Measurements from ENCODE around the gene CAMSAP1.

CAMSAP1 gene

GRCh38 chr9:135805422-135806022 lies 101.8 kb downstream of the CAMSAP1 start:
- H3K9me3 ChIP-seq (ENCODE audit: low read length) = no peaks in the 10 kb centered on the region

GRCh38 chr9:135804581-135805421 lies 102.5 kb downstream of the CAMSAP1 start:
- H3K9me3 ChIP-seq (ENCODE audit: low read length) = no peaks in the 10 kb centered on the region
- no peak overlapping the region for H3K4me3 ChIP-seq (ENCODE audit: low read length)
- H3K4me1 ChIP-seq (ENCODE audit: insufficient read depth, low read length) = no peaks in the 10 kb centered on the region
- H2AFZ ChIP-seq (ENCODE audit: low read depth, low read length) = no peak overlapping the region
- H3K27me3 ChIP-seq (ENCODE audit: insufficient read depth, low read length) = no peaks in the 10 kb centered on the region
- peaks cover 19% of the 10 kb centered on the region for H3K36me3 ChIP-seq (ENCODE audit: insufficient read depth, low read length)

More at GRCh38 chr9:135805422-135806022, 101.8 kb downstream of the CAMSAP1 start:
- Histone ChIP-seq H3K4me3 (ENCODE audit: low read length) (no peak overlapping the region), H2AFZ (ENCODE audit: low read depth, low read length) (no peak overlapping the region), H3K4me1 (ENCODE audit: insufficient read depth, low read length) (no peaks in the 10 kb centered on the region), H3K27me3 (ENCODE audit: insufficient read depth, low read length) (no peaks in the 10 kb centered on the region), H3K36me3 (ENCODE audit: insufficient read depth, low read length) (peaks cover 26% of the 10 kb centered on the region)

- Histone ChIP-seq H3K27me3 (ENCODE audit: insufficient read depth, low read length) (no peaks in the 10 kb centered on the region), H3K4me3 (ENCODE audit: low read length) (no peak overlapping the region), H3K36me3 (ENCODE audit: insufficient read depth, low read length) (peaks cover 7% of the 10 kb centered on the region), H3K9me3 (ENCODE audit: low read length) (no peaks in the 10 kb centered on the region), H3K4me1 (ENCODE audit: insufficient read depth, low read length) (no peaks in the 10 kb centered on the region), H2AFZ (ENCODE audit: low read depth, low read length) (no peak overlapping the region)
Measured at GRCh38 chr9:135803441-135803840, 103.9 kb downstream of the CAMSAP1 start.

- Histone ChIP-seq H3K9me3 (ENCODE audit: low read length) (no peaks in the 10 kb centered on the region), H3K36me3 (ENCODE audit: insufficient read depth, low read length) (peaks cover 7% of the 10 kb centered on the region), H2AFZ (ENCODE audit: low read depth, low read length) (no peak overlapping the region), H3K4me3 (ENCODE audit: low read length) (no peak overlapping the region), H3K4me1 (ENCODE audit: insufficient read depth, low read length) (no peaks in the 10 kb centered on the region), H3K27me3 (ENCODE audit: insufficient read depth, low read length) (no peaks in the 10 kb centered on the region)
Measured at GRCh38 chr9:135802876-135803419, 104.4 kb downstream of the CAMSAP1 start.

- Histone ChIP-seq H3K4me1 (ENCODE audit: insufficient read depth, low read length) (no peaks in the 10 kb centered on the region), H3K9me3 (ENCODE audit: low read length) (no peaks in the 10 kb centered on the region), H2AFZ (ENCODE audit: low read depth, low read length) (no peak overlapping the region), H3K27me3 (ENCODE audit: insufficient read depth, low read length) (no peaks in the 10 kb centered on the region), H3K36me3 (ENCODE audit: insufficient read depth, low read length) (no peaks in the 10 kb centered on the region), H3K4me3 (ENCODE audit: low read length) (no peak overlapping the region)
Measured at GRCh38 chr9:135801070-135801469, 106.3 kb downstream of the CAMSAP1 start.

- Histone ChIP-seq H2AFZ (ENCODE audit: low read depth, low read length) (no peak overlapping the region), H3K4me3 (ENCODE audit: low read length) (no peak overlapping the region), H3K4me1 (ENCODE audit: insufficient read depth, low read length) (no peaks in the 10 kb centered on the region), H3K36me3 (ENCODE audit: insufficient read depth, low read length) (no peaks in the 10 kb centered on the region), H3K27me3 (ENCODE audit: insufficient read depth, low read length) (no peaks in the 10 kb centered on the region), H3K9me3 (ENCODE audit: low read length) (no peaks in the 10 kb centered on the region)
Measured at GRCh38 chr9:135799261-135799660, 108.1 kb downstream of the CAMSAP1 start.

GRCh38 chr9:135798263-135798585 lies 109.1 kb downstream of the CAMSAP1 start:
- Histone ChIP-seq H3K27me3 (ENCODE audit: insufficient read depth, low read length) (no peaks in the 10 kb centered on the region), H2AFZ (ENCODE audit: low read depth, low read length) (no peak overlapping the region), H3K9me3 (ENCODE audit: low read length) (no peaks in the 10 kb centered on the region), H3K4me3 (ENCODE audit: low read length) (no peak overlapping the region), H3K36me3 (ENCODE audit: insufficient read depth, low read length) (no peaks in the 10 kb centered on the region), H3K4me1 (ENCODE audit: insufficient read depth, low read length) (no peaks in the 10 kb centered on the region)

GRCh38 chr9:135797507-135798262 lies 109.7 kb downstream of the CAMSAP1 start:
- no peaks in the 10 kb centered on the region for H3K36me3 ChIP-seq (ENCODE audit: insufficient read depth, low read length)
- no peak overlapping the region for H2AFZ ChIP-seq (ENCODE audit: low read depth, low read length)
- H3K4me1 ChIP-seq (ENCODE audit: insufficient read depth, low read length) = no peaks in the 10 kb centered on the region
- no peak overlapping the region for H3K4me3 ChIP-seq (ENCODE audit: low read length)
- H3K27me3 ChIP-seq (ENCODE audit: insufficient read depth, low read length) = no peaks in the 10 kb centered on the region
- H3K9me3 ChIP-seq (ENCODE audit: low read length) = no peaks in the 10 kb centered on the region

- no peak overlapping the region for H3K4me3 ChIP-seq (ENCODE audit: low read length)
- H2AFZ ChIP-seq (ENCODE audit: low read depth, low read length) = no peak overlapping the region
- H3K9me3 ChIP-seq (ENCODE audit: low read length) = no peaks in the 10 kb centered on the region
- no peaks in the 10 kb centered on the region for H3K36me3 ChIP-seq (ENCODE audit: insufficient read depth, low read length)
- peaks cover 5% of the 10 kb centered on the region for H3K27me3 ChIP-seq (ENCODE audit: insufficient read depth, low read length)
- H3K4me1 ChIP-seq (ENCODE audit: insufficient read depth, low read length) = no peaks in the 10 kb centered on the region
Measured at GRCh38 chr9:135796784-135797485, 110.4 kb downstream of the CAMSAP1 start.

- H3K27me3 ChIP-seq (ENCODE audit: insufficient read depth, low read length) = peaks cover 20% of the 10 kb centered on the region
- no peaks in the 10 kb centered on the region for H3K9me3 ChIP-seq (ENCODE audit: low read length)
- no peak overlapping the region for H3K4me3 ChIP-seq (ENCODE audit: low read length)
- H2AFZ ChIP-seq (ENCODE audit: low read depth, low read length) = no peak overlapping the region
- H3K36me3 ChIP-seq (ENCODE audit: insufficient read depth, low read length) = no peaks in the 10 kb centered on the region
- H3K4me1 ChIP-seq (ENCODE audit: insufficient read depth, low read length) = no peaks in the 10 kb centered on the region
Measured at GRCh38 chr9:135795391-135795790, 112.0 kb downstream of the CAMSAP1 start.

- Histone ChIP-seq H3K27me3 (ENCODE audit: insufficient read depth, low read length) (peaks cover 29% of the 10 kb centered on the region), H3K36me3 (ENCODE audit: insufficient read depth, low read length) (no peaks in the 10 kb centered on the region), H3K4me3 (ENCODE audit: low read length) (no peak overlapping the region), H2AFZ (ENCODE audit: low read depth, low read length) (no peak overlapping the region), H3K9me3 (ENCODE audit: low read length) (no peaks in the 10 kb centered on the region), H3K4me1 (ENCODE audit: insufficient read depth, low read length) (no peaks in the 10 kb centered on the region)
Measured at GRCh38 chr9:135794361-135794885, 112.9 kb downstream of the CAMSAP1 start.

- Histone ChIP-seq H3K36me3 (ENCODE audit: insufficient read depth, low read length) (no peaks in the 10 kb centered on the region), H3K27me3 (ENCODE audit: insufficient read depth, low read length) (peaks cover 33% of the 10 kb centered on the region), H3K4me1 (ENCODE audit: insufficient read depth, low read length) (no peaks in the 10 kb centered on the region), H3K9me3 (ENCODE audit: low read length) (no peaks in the 10 kb centered on the region), H3K4me3 (ENCODE audit: low read length) (no peak overlapping the region), H2AFZ (ENCODE audit: low read depth, low read length) (no peak overlapping the region)
Measured at GRCh38 chr9:135794057-135794335, 113.3 kb downstream of the CAMSAP1 start.

All from neuron (in vitro differentiated cells).